ENCODE results near the gene SH3BGRL. TPM values are rescaled to one million over a fixed set of nuclear protein-coding genes. Genes with fewer than 3 reads are reported as not detected.
"Not testable (repeated sequence)": the region's sequence is repeated elsewhere in the genome, so short reads cannot be mapped to it uniquely, and the experiment has no call there.

The SH3BGRL gene
- total RNA-seq, 1 donor from 2014 or later, result 88.0 TPM

GRCh38 chrX:81259020-81259713 is 57.3 kb downstream of the SH3BGRL start:
- DNase-seq (ENCODE audit: low spot score in 2 of 2) (no peak), FAIRE-seq (no peak)

- FAIRE-seq (no peak), DNase-seq (ENCODE audit: low spot score in 2 of 2) (no peak)
Observed at GRCh38 chrX:81259714-81260395, 58.0 kb downstream of the SH3BGRL start.

DNA sequence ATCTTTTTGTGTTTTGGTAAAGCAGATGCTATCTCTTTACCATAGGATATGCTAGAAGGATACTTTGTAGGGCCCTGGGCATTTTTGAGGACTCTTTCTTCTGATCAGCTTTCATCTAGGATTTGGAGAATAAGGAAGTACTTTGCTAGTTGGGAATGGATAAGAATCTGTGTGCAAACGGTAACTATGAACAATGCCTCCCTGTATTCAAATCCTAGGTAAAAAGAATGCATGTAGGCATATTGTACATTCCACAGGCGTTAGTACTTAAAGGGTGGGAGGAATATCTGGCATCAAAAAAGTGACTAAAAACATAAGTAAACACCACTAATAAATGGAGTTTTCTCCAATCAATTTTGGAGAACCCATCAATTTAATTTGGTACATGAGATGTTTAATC is 59.7 kb downstream of the SH3BGRL start:
- no peak for FAIRE-seq

DNA sequence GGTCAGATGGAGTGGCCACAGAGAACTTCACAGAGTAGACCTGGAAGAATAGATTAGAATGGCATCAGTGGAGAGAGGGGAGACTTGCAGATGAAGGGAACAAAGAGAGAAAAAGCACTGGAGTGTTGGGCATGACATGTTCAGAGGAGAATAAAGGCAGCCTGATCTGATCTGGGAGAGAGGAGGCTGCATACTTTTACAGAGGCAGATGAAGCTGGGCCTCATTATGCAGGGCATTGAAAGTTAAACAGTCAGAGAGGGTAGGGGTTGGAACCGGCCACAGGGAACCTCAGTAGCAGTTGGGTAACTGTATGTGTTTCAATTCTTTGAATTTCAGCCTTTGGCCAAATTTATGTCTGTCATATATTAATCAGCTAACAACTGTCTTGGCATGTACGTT is 61.2 kb downstream of the SH3BGRL start:
- FAIRE-seq (no peak), DNase-seq (ENCODE audit: low spot score in 2 of 2) (no peak)

More for the DNA sequence above, 59.7 kb downstream of the SH3BGRL start:
- no peak for DNase-seq (ENCODE audit: low spot score in 2 of 2)

GRCh38 chrX:81278616-81279015 is 76.7 kb downstream of the SH3BGRL start:
- DNase-seq (ENCODE audit: low spot score in 2 of 2) (no peak), FAIRE-seq (no peak)

DNA sequence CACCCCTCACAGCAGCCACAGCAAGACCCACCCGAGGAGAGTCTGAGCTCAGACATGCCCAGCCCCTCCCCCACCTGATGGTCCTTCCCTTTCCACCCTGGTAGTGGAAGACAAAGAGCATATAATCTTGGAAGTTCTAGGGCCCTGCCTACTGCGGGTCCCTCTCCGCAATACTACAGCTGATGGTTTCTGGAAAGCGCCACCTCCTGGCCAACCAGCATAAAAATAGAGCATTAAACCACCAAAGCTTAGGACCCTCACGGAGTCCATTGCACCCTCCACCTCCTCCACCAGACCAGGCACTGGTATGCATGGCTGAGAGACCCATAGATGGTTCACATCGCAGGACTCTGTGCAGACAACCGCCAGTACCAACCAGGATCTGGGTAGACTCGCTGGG is 78.2 kb downstream of the SH3BGRL start:
- FAIRE-seq, result no peak
- no peak for DNase-seq (ENCODE audit: low spot score in 2 of 2)

- FAIRE-seq (no peak), DNase-seq (ENCODE audit: low spot score in 2 of 2) (no peak)
Observed at GRCh38 chrX:81286075-81286474, 84.2 kb downstream of the SH3BGRL start.

DNA sequence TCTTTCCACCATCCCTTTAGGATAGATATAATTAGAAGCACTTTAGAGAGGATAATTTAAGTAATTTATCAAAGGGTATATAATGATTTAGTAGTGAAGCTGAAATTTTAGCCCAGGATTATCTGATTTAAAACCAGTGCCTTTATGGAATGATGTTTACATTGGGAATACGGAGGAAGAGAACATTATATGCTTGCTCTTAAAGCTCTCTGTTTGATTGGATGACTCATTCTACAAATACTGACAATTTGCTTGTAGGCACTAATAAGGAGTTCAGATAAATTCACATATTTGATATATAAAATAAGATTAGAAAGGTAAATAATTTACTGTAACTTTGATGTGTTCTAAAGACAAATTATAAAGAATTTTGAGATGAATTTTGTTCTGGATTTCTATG is 84.7 kb downstream of the SH3BGRL start:
- no peak for DNase-seq (ENCODE audit: low spot score in 2 of 2)
- no peak for FAIRE-seq

- no peak for FAIRE-seq
- DNase-seq (ENCODE audit: low spot score in 2 of 2), result no peak
Observed at GRCh38 chrX:81291996-81292395, 90.1 kb downstream of the SH3BGRL start.

DNA sequence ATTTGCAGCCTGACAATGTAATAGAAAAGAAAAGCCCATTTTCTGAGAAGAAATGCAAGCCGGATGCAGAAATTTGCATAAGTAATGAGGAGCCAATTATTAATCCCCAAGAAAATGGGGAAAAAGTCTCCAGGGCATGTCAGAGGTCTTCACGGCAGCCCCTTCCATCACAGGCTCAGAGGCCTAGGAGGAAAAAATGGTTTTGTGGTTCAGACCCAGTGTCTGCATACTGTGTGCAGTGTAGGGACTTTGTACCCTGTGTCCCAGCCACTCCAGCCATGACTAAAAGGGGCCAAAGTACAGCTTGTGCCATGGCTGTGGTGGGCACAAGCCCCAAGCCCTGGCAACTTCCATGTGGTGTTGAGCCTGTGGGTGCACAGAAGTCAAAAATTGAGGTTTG is 92.2 kb downstream of the SH3BGRL start:
- DNase-seq (ENCODE audit: low spot score in 2 of 2) (no peak), FAIRE-seq (no peak)

- FAIRE-seq, result no peak
- no peak for DNase-seq (ENCODE audit: low spot score in 2 of 2)
Observed at GRCh38 chrX:81301877-81302276, 100.0 kb downstream of the SH3BGRL start.

DNA sequence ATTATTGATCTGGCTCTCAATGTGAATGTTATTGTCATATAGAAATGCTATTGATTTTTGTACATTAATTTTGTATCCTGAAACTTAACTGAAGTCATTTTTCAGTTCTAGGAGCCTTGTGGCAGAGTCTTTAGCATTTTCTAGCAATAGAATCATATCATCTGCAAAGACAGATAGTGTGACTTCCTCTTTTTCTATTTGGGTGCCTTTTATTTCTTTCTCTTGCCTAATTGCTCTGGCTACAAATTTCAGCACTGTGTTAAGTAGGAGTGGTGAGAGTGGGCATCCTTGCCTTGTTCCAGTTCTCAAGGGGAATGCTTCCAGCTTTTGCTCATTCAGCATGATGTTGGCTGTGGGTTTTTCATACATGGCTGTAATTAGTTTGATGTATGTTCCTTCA is 102.7 kb downstream of the SH3BGRL start:
- FAIRE-seq, result no peak
- DNase-seq (ENCODE audit: low spot score in 2 of 2), result no peak

DNA sequence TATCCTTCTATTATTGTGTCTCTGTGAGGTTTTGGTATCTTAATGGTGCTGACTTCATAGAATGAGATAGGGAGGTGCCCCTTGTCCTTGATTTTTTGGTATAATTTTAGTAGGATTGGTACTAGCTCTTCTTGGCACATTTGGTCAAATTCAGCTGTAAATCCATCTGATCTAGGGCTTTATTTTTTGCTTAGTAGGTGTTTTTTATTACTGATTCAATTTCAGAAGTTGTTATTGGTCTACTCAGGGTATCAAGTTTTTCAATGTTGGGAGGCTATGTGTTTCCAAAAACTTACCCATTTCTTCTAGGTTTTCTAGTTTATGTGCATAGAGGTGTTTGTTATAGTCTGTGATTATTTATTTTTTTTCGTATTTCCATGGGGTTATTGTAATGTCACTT is 103.3 kb downstream of the SH3BGRL start:
- DNase-seq (ENCODE audit: low spot score in 2 of 2), result no peak
- FAIRE-seq, result no peak

- no peak for DNase-seq (ENCODE audit: low spot score in 2 of 2)
- no peak for FAIRE-seq
Observed at GRCh38 chrX:81308086-81308829, 106.4 kb downstream of the SH3BGRL start.

DNA sequence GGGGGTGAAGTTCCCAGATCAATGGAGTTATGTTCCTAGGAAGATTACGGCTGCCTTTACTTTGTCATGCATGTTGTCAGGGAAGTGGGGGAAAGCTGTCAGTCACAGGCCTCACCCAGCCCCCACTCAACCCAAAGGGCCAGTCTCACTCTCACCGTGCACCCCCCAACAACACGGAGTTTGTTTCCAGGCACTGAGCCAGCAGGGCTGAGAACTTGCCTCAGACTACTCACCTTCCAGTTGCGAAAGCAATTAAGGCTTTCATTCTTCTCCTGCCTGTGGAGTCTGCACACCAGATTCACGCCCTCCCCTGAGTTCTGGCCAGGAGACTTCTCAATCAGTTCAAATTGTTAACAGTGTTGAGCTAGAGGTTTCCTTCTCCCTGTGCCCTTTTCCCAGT is 114.3 kb downstream of the SH3BGRL start:
- DNase-seq (ENCODE audit: low spot score in 2 of 2) (no peak), FAIRE-seq (no peak)

GRCh38 chrX:81331653-81332052 is 129.8 kb downstream of the SH3BGRL start:
- not testable (repeated sequence) for DNase-seq (ENCODE audit: low spot score in 2 of 2); FAIRE-seq

DNA sequence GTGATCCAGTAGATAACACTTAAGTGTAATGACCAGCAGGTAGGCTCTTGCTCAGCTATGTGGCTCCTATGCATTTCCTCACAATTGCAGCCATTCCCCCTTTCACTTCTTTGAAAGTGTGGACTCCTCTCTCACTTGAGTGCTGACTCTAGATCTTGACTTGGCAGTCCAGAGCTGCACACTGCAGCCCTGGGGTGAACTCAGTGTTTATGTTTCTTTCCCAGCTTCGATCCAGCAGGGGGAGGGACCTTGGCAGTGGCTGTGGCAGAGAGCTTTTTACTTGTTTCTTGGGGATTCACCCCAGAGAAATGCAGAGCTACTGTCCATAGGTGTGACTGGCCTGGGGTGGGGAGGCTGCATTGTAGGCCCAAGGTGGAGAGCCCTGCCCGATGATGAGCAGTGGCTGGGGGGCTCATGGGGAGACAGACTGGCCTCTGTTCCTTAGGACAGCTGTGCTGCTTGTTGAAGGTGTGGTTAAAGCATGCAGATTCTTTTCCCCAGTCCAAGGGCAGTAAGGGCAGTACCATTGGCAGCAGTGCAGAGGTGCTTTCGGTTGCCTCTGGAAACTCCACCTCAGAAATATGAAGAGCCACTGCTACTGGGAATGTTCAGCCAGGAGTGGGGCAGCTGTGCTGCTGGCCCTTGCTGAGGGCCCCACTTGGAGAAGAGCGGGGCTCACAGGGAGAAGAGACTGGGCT is 134.7 kb downstream of the SH3BGRL start:
- DNase-seq (ENCODE audit: low spot score in 2 of 2) (no peak), FAIRE-seq (no peak)

DNA sequence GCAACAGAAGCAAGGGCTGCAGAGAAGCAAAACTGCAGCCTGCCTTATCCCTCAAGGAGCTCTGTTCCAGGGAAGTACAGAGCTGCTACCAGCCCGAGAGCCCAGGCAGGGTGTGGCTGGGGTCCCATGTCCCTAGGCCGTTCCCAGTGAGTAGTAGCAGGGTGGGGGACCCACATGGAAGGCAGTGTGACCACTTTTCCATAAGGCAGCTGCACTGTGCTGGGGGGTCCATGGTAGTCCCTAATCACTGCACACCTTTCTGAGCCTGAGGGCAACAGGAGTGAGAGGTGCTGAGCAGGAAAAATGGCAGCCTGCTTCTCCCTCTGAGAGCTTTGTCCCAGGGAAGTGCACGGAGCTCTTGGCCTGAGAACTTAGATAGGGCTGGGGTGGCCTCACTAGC is 135.9 kb downstream of the SH3BGRL start:
- no peak for FAIRE-seq

DNA sequence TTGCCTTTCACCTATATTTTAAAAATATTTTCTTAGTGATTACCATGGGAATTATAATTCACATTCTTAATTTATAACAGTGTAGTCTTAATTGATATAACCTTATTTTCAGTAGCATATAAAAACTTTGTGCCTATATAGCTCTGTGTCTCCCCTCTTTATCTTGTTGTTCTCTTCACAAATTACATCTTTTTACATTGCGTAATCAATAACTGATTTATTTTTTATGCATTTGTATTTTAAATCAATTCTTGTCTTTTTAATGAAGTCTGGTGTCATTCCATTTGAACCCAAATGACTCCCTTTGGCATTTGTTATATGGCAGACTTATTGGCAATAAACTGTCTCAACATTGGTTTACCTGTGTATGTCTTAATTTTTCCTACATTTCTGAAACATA is 137.0 kb downstream of the SH3BGRL start:
- FAIRE-seq (no peak), DNase-seq (ENCODE audit: low spot score in 2 of 2) (no peak)

More for the DNA sequence above, 135.9 kb downstream of the SH3BGRL start:
- no peak for DNase-seq (ENCODE audit: low spot score in 2 of 2)

DNA sequence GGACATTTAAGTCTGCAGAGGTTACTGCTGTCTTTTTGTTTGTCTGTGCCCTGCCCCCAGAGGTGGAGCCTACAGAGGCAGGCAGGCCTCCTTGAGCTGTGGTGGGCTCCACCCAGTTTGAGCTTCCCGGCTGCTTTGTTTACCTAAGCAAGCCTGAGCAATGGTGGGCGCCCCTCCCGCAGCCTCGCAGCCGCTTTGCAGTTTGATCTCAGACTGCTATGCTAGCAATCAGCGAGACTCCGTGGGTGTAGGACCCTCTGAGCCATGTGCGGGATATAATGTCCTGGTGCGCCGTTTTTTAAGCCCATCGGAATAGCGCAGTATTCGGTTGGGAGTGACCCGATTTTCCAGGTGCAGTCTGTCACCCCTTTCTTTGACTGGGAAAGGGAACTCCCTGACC is 143.4 kb downstream of the SH3BGRL start:
- DNase-seq (ENCODE audit: low spot score in 2 of 2); FAIRE-seq: not testable (repeated sequence)

Measured in frontal cortex (tissue), 4 donors.